ENCODE measurements around the gene ADAMTS3.
"Not testable (repeated sequence)": the region's sequence is repeated elsewhere in the genome, so short reads cannot be mapped to it uniquely, and the experiment has no call there.

ADAMTS3 gene

GRCh38 chr4:72463724-72464123 is 105.3 kb downstream of the ADAMTS3 start:
- no peak for DNase-seq

- no peak for DNase-seq
Observed at GRCh38 chr4:72457158-72457557, 111.9 kb downstream of the ADAMTS3 start.

GRCh38 chr4:72451349-72451748 is 117.7 kb downstream of the ADAMTS3 start:
- DNase-seq: no peak

- DNase-seq: no peak
Observed at GRCh38 chr4:72449705-72450104, 119.3 kb downstream of the ADAMTS3 start.

DNA sequence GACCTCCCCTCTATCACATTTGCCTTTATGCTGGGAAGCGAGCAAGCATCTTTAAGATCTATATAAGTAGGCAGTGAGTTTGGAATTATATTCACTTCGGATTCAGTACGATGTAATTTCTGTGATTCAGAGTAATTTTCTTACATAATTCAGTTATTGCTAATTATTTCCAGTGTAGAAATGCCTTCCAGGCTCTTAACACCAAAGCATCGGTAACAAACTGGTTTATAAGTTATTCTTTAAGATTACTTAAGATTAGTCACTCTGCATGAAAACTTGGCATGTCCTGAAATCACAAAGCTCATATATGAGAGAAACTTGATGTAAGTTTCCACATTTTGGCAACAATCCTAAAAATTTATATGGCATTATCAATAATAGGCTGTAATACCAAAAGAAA is 120.8 kb downstream of the ADAMTS3 start:
- DNase-seq: no peak

DNA sequence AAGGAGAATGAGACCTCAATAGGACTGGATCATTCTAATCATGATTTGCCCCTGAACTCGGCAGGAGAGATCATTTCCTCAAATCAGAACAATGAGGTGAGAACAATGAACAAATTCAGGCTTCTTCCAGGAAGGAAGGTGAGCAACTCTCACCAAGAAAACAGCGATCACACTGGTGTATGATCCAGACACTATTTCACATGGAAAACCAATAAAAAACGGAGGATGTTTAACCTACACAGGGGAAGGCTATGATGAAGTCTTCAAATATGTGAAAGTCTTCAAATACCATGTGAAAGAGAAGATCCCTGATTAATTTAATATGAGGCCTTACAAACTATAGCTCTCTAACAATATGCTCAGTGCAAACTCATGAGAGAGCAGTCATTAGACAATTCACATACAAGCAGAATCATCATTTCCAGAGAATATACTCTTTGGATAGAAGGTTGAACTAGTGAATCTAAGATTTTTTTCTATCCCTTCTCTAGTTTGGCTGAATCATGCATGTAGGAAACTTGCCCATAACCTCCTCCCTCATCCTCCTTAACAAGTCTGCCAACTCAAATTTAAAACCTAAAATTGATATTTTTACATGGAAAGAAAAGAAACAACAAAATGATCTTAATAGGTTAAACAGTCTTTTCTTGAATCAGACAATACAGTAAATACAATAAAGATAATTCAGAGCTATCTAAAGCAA is 122.5 kb downstream of the ADAMTS3 start:
- no peak for DNase-seq

- DNase-seq: no peak
Observed at GRCh38 chr4:72444092-72444491, 124.9 kb downstream of the ADAMTS3 start.

- DNase-seq: no peak
Observed at GRCh38 chr4:72442715-72443114, 126.3 kb downstream of the ADAMTS3 start.

DNA sequence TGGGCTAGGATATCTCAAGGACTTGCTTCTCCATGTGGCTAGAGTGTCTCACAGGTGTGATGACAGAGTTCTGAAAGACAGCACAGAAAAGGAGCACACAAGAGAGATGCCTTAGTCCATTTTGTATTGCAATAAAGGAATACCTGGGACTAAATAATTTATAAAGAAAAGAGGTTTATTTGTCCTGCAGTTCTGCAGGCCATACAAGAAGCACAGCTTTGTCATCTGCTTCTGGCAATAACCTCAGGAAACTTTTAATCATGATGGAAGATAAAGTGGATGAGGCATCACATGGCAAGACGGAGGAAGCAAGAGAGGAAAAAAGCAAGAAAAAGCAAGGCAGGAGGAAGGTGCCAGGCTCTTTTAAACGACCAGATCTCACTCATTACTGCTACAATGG is 126.9 kb downstream of the ADAMTS3 start:
- DNase-seq: no peak

- DNase-seq: no peak
Observed at GRCh38 chr4:72440386-72440785, 128.6 kb downstream of the ADAMTS3 start.

- DNase-seq: no peak
Observed at GRCh38 chr4:72432975-72433374, 136.0 kb downstream of the ADAMTS3 start.

DNA sequence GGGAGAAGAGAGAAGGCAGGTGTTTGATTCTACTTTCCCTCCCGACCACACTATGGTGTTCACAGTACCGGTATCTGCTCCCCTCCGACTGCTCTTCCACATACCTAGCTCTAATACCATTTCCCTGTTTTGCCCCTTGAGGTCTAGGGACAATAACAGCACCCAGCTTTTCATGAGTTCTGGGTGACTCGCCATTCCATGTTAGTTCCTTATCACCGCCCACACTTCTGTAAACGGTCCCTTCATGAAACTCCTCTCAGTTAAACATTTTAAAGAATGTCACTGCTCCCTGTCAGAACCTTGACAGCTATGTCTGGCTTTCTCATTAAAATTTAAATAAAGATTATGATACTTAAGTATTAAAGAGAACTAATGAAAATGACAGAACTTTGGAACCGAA is 136.7 kb downstream of the ADAMTS3 start:
- DNase-seq: no peak

DNA sequence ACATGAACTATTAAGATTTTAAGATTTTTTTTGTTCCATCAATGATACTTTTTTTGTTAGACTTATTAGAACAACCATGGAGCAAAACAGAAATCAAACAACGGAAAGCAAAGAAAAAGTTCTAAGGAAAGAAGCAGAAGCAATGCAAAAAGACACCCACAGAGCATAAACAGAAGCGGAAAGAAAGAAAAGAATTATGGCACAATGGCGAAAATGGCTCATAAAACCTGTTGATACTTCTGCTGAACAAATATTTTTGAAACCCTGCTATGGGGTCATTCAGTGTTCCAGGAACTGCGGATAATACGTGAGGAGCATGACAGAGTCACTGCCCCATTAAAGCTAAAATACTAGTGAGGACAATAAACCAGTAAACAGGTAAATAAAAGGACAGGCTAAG is 138.0 kb downstream of the ADAMTS3 start:
- DNase-seq: no peak

GRCh38 chr4:72430050-72430449 is 139.0 kb downstream of the ADAMTS3 start:
- DNase-seq: no peak

- no peak for DNase-seq
Observed at GRCh38 chr4:72429397-72429889, 139.6 kb downstream of the ADAMTS3 start.

DNA sequence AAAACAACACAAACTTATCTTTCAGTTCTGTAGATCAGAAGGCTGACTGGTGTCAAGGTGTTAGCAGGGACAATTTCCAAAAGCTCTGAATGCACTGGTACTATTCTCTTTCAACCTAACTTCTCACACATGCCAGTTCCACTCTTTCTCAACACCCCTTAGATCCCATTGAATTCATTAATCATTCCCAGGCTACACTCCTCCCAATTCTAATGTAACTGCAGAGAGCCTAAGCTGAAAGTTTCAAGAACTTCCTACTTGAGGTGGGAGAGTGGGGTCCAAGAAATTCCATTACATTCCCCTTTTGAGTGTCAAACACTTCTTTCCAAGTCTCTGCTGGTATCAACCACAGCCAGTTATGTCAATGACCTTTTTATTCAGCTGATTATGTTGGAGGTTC is 142.0 kb downstream of the ADAMTS3 start:
- DNase-seq: no peak

- not testable (repeated sequence) for DNase-seq
Observed at GRCh38 chr4:72425908-72426307, 143.1 kb downstream of the ADAMTS3 start.

GRCh38 chr4:72424006-72424405 is 145.0 kb downstream of the ADAMTS3 start:
- no peak for DNase-seq

- no peak for DNase-seq
Observed at GRCh38 chr4:72422416-72422815, 146.6 kb downstream of the ADAMTS3 start.

- DNase-seq: no peak
Observed at GRCh38 chr4:72418458-72418857, 150.6 kb downstream of the ADAMTS3 start.

- DNase-seq: no peak
Observed at GRCh38 chr4:72410158-72410557, 158.9 kb downstream of the ADAMTS3 start.

DNA sequence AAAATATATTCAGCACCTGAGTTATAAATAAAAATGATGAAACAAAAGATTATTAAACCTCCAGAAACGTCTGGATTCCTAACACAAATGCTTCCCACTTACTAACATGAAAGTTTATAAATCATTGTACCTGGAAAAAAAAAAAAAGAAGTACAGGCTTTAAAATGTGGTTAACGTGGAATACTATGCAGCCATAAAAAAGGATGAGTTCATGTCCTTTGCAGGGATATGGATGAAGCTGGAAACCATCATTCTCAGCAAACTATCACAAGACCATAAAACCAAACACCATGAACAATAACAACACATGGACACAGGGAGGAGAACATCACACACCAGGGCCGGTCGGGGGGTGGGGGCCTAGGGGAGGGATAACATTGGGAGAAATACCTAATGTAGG is 160.5 kb downstream of the ADAMTS3 start:
- no peak for DNase-seq

- DNase-seq: no peak
Observed at GRCh38 chr4:72405417-72405816, 163.6 kb downstream of the ADAMTS3 start.

DNA sequence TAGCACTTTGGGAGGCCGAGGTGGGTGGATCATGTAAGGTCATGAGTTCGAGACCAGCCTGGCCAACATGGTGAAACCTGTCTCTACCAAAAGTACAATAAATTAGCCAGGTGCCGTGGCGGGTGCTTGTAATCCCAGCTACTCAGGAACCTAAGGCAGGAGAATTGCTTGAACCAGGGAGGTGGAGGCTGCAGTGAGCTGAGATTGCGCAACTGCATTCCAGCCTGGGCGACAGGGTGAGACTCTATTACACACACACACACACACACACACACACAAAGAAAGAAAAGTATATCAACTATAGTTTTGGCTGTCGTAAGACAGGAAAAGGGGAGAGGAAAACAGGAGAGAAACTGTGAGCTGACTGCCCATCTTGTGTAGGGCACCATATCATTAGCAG is 171.7 kb downstream of the ADAMTS3 start:
- DNase-seq: no peak

GRCh38 chr4:72394012-72394663 is 174.9 kb downstream of the ADAMTS3 start:
- no peak for DNase-seq
